HG03457 (cell line): ENCODE data around the gene B9D1.

Source experiments
- ATAC-seq: cut with Tn5 transposase; IDR thresholded peaks from one replicate; pipeline ENCODE4 v1.9.1; 2021; ENCODE audit warnings: moderate number of reproducible peaks; ENCODE audit not compliant: unreplicated experiment

B9D1 gene

DNA sequence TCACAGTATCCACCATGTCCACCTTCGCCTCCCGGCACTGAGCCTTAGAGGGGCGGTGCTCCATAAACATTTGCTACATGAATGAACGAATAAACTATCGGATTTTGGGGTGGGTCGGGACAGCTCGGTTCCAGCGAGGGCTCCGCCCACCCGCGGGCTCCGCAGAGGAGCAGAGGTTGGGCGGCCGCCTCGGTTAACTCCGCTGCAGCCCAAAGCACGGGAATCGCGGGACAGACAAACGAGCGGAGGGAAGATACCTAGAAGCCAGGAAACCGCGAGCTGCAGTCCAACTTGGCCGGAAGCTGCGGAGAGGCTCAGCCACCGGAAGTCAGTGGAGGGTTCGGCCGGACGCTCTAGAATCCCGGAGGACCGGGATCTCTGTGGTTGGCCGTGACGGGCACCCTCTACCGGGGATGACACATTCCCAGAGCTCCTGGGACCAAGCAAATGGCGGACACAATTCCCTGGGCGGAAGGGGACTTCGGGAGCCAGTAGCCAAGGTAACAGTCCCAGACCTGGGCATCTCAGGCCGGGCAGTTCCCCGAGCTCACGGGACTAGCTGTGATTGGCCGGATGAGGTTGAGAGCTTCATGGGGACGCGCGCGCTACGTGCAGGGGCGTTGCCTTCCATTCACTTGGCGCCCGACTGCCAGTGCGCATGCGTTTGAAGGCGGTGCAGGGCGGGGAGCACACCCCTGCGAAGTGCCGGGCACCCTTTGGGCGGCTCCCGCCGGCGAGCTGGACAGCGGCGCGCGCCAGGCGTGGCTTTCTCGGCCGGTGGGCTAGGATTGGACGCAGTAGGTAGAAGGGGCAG lies 15.3 kb upstream of the B9D1 start:
- ATAC-seq, result peak; percentile 85

DNA sequence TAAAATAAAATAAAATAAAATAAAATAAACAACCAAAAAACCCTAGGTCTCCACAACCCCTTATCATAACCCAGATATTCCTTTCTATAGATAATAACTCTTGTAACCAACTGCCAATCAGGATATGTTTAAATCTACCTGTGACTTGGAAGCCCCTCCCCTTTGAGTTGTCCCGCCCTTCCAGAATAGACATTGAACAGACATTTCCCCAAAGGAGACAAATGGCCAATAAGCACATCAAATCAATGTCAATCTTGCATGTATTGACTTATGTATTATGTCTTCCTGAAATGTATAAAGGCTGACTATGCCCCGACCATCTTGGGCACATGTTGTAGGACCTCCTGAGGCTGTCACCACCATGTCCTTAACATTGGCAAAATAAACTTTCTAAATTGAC lies 14.3 kb upstream of the B9D1 start:
- ATAC-seq, result no peak

DNA sequence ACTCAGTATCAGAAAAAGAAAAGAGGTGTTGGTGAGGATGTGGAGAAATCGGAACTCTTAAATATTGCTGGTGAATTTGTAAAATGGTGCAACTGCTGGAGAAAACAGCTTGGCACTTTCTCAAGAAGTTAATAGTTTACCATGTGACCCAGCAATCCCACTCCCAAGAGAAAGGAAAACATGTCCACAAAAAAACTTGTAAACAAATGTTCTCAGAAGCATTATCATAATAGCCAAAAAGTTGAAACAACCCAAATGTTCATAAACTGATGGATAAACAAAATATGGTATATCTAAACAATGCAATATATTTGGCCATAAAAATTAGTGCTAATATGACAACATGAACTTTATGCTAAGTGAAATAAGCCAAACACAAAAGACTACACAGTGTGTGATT lies 13.2 kb upstream of the B9D1 start:
- no peak for ATAC-seq

DNA sequence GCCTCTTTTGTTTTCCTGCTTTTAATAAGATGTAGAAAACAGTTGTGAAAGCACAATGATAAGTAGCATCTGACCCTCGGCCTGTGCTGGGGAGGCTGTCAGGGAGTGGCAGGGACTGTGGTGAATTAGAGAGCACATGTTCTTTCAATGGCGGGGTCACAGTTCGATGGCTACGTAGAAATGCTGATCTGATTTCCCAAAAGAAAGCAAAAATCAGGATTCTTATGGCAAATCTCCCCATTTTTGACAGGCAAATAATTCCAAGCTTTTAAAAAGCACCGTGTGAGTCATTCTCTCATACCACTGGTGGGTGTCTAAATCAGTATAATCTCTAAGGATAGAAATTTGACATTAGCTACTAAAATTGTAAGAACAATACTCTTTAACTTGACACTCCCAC lies 11.6 kb upstream of the B9D1 start:
- ATAC-seq, result no peak

DNA sequence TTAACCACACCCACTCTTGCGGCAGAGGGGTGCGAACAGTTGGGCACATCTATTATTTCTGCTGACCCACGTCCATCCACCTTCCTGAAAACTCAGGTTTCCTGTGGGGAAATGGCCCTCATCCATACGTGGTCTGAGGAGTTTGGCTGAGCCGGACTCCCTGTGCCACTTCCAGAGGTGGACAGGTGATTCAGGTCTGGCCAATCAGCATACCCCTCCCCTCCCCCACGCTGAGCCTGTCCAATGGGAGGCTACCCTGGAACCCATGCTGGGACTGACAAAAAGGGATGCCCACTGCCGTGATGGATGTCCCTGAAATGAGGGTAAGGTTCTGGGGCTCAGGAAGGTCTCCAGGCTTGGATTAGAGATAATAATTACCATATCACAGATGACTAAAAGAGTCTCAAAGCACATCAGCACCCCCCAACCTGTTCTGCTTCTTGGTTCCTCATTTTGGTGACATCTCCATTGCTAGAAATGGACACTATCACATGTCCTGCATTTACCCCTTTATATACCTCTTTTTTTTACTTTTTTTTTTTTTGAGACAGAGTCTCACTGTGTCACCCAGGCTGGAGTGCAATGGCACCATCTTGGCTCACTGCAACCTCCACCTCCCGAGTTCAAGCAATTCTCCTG lies 10.5 kb upstream of the B9D1 start:
- no peak for ATAC-seq

DNA sequence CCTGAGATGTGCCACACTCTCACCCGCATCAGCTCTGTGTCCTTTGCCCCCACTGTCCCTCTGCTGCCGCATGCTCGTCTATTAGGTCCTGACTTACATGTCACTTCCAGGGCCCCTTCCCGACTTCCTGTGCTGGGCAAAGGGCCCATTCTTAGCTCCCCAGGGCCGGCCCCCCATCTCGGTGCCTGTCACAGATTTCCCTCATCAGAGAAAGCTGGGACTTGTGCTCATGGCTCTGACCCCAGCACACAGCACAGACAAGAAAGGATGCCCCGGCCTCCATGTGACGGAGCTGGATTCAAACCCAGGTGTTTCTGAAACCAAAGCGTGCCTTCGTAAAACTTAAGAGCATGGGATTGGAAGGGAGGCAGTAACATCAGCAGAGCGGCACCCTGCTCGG lies 9.9 kb upstream of the B9D1 start:
- no peak for ATAC-seq

DNA sequence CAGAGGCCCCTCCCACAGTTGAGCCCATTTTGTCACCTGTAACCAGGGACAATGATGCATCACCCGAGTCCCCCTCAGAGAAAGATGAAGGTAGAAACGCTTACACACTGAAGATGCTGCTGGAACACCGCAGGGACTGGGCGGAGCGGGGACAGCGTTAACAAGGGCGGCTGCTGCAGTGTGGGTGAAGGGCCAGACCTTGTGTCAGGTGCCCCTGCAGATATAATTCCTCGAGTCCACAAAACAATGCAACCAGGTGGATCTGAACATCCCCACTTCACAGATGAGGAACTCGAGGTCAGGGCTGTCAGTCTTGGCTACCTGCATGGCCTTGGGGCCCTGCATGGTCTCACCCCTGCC lies 9.5 kb upstream of the B9D1 start:
- no peak for ATAC-seq

DNA sequence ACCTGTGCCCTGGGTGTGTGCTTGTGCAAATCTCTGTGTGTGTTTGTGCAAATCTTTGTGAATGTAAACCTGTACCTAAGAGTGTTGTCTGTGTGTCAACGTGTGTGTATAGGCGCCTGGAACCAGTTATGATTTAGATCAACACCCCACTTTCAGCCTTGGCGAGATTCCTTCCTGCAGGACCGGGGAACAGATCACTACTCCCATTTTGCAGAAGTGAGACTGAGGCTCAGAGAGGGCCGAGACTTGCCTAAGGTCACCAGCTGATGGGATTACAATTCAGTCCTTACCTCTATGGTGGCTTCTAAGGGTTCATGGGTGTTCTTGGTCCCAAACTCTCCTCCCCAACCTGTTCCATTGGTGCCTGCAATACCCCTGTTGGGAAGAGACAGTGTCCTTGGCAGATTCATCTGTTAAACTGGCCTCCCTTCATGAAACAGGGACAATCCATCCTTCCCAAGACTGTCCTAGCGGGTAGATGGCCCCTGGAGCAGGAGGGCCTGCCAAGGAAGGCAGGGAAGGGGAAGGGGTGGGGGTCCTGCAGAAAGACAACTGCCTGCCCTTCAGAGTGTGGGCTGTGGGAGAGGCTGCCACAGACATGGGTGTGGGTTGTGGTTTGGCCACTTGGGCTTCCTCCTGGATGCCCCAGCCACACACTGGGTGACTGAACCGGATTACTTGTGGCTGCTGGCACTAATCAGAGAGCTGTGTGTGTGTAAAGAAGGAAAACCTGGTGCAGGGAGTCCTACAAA lies 8.9 kb upstream of the B9D1 start:
- no peak for ATAC-seq

DNA sequence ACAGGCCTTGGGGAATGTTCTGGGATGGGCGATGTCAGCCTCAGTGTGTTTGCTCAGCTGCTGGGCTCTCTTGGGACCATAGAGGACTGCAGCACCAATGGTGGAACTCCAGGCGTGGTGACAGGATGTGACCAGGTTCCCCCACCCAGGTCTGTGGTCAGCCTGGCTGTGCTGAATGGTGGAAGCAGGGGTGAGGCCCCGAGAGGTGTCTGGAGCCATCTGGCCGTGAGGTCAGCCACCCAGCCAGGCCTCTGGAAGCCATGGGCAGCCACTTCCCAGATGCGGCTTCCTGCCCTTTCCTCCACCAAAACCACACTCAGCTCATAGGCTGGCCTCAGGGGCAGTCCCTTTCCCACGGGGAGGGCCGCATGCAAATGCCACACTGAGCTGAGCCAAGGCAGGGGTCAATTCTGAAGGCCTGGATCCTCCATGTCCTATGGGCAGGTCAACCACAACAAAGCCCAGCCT lies 8.0 kb upstream of the B9D1 start:
- ATAC-seq, result peak; percentile 46

DNA sequence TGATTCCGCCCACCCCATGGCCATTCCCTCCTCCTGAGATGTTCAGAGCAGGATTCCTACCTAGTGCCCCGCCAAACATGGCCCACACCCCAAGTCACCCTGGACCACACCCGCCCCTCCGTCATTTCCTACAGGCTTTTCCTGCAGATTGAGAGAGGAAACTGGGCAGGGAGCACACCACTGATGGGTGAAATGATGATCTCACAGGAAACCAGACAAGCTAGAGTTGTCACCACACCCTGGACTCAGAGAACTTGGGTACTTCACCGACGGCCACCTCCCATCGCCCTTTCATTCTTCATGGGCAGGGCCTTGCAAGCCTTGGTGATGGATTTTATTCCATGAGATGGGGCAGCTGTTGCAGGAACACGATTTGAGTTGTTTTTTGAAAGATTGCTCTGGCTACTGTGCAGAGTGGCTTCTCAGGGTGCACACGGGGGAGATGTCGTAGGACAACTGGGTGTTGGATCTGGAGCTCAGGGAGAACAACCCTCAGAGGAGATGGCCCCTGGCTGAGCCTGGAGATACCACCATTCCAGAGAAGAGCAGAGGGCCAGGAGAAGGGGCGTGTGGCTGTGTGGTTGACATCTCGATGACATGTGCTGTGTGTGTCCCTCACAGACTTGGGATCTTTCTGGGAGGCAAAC lies 7.4 kb upstream of the B9D1 start:
- no peak for ATAC-seq

DNA sequence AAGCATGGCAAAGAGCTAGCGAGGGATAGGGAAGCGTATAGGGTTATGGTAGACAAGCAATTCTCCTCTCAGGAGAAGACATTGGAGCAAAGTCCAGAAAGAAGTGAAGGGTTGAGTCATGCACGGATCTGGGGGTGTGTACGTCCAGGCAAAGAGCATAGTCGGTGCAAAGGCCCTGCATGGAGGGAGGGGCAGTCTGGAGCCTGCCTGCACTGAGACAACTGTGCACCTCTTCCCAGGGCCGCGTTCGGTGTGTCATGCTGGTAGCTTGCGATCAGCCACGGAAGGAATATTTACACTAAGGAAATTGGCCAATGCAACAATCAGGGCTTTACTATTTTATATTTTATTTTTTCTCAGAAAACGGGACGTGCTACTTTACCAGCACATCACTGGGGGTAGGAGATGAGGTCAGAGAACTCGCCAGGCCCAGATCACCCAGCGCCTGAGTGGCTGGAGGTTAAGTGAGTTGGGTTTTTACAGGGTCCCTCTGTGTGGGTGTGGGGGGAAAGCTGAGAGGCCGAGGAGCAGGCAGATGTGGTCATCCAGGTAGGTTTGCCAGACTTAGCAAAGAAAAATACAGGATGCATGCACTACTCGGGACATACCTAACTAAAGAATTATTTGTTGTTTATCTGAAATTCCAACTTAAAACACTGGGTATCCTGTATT lies 6.7 kb upstream of the B9D1 start:
- ATAC-seq, result no peak

DNA sequence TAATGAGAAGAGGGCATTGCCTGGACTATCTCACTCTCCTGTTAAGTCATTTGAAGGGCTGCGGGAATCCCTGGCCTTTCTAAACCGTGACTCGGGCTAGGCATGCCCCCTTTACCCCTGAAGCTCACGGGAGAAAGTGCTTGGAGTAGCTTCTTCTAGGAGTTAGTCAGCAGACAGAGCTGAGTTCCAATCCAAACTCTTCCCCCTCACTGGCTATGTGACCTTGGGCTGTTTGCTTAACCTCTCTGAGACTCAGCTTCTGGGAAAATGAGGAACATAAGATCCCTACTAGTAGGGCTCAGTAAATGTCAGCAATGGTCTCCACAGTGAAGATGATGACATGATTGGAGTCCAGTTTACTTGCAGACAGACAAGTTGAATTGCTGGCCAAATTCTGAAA lies 5.7 kb upstream of the B9D1 start:
- ATAC-seq, result no peak

DNA sequence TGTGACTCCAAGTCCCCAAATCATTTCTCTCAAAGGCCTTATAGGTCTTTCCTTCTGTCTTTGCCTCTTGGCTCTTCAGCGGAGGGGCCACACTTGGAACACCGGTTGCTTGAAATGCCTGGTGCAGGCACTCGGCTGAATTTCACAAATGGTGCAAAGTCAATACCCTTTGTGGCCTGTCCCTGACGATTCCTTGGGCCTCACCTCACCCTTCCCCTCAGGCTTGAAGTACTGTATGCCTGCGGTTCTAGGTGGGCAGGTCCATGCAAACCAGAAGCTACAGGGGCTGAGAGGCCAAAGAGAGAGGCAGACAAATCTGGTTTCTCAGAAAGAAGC lies 4.1 kb upstream of the B9D1 start:
- ATAC-seq, result no peak

DNA sequence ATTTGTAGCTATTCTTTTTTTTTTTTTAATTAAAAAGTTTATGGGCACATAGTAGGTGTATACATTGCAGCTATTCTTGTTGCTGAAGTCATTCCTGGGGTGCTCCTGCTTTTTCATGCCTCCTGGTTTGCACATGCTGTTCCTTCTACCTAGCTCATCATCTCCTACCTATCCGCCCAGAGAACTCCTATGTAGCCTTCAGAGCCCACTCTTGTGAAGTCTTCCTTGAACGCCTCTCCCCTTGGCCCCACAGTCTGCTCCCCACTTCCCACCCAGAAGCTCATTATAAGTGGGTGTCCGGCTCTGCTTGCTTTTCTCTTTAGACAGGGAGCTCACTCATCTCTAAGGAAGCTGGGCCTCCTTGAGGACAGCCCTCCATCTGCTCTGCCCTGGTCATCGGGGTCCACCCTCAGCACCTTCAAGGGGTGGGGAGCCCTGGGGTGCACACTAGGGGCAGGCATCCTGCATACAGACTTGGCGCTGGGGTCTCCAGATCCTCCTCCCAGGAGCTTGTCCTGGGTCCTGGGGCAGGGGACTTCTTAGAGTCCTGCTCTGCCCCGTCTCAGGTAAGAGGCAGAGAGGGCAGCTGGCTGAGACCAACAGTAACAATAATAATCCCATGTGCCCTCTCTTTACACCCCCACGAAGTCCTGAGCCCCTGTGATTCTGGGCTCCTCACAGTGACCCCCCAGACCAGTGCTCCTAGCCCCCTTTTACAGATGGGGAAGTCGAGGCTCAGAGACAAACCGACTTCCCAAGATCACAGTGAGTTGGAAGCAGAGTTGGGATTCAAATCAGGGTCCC lies 3.5 kb upstream of the B9D1 start:
- no peak for ATAC-seq

DNA sequence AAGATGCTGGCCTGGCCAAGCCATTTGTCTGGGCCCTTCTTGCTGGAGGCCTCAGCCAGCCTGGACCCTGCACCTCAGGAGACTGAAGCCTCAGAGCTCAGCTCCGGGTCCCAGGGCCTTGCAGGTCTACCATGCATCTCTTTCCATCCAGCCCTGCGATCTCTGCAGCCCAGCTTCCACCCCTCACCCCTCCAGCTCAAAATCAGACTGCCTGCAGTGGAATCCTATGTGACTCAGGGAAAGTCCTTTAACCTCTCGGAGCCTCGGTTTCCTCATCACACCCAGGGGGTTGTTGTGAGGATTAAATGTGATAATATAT lies 2.9 kb upstream of the B9D1 start:
- no peak for ATAC-seq

DNA sequence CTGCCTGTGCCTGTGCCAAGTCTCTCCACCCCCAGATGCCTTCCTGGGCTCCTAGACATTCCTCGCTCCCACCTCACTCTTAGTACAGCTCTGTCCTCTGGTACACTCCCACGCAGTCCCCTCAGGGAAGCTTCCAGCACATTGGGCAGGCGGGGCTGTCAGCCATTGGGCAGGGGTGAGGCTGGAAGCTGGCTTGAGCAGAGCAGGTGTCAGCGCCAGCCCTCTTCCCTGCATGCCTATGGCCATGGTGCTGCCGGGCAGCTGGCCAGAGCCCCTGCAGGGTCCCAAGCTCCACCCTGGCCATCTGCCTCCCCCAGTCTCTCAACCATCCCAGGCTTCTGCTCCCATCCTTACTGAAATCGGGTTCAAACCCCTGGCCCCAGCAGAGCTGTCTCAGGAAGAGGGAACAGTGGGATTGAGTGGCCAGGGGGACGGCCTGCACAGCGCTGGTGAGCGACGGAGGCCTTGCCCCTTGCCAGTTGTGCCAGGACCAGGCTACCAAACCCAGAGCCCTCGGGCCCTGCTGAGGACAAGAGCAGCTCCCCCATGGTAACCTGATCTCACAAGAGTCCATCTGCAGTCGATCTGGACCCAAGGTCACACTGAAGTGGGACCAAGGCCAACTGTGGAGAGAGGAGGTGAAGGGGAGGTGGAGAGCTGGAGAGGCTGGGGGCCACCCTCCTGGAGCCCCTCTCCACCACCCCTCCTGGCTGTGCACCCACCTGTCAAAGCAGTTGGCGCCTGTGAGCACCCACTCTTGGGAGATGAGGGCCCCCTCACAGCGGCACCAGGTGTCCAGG lies 2.4 kb upstream of the B9D1 start:
- ATAC-seq, result no peak

DNA sequence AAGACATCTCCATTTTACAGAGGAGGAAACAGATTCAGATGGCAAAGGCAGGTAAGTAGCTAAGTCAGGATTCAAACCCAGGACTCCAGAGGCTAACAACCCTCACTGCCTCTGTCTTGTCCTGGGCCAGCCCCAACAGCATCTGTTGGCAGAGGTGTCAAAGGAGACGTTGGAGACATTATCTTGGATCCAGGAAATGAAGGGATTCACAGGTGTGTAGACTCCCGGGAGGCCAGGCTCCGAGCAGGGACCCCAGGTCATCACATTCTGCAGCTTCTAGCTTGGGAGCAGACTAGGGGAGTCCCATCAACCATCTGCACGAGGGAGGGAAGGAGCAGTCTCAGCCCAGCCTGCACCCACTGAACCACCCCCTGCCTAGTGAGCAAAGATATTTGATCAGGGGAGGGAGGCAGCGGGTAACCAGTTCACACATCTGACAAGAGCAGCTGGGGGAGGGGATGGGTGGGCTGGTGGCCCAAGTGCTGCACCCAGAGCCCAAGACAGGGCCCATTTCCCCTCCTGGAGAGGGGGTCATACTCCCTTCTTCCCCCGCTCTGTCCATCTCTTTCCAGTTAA lies 1.0 kb upstream of the B9D1 start:
- ATAC-seq, result no peak

DNA sequence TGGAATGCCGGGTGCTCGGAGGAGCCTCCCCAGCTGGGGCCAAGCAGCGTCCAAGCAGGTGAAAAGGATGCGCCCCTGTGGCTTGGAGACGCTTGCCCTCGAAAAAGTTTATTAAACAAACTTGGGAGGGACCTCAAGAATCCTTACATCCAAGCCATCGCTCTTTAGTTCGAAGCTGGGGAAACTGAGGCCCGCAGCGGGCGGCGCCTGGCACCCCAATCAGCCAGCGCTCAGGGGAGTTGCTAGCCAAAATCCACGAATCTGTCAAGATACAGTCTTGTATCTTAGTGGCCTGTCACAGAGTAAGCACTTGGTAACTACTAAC lies 553 bp upstream of the B9D1 start:
- no peak for ATAC-seq

DNA sequence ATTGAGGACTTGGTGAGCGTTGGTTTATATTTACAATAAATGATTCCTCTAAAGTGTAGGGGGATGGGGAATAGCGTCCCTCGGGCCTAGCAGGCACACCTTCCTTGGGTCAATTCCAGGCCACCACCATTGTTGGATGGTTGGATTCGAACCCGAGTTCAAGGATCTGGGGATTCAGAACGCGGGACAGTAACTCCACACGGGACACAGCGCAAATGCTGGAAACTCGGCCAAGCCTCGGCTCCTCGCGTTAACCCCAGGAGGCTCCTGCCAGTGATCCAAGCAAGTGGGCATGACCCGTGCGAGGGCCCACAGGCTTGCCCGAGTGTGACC lies 613 bp downstream of the B9D1 start:
- ATAC-seq, result no peak

DNA sequence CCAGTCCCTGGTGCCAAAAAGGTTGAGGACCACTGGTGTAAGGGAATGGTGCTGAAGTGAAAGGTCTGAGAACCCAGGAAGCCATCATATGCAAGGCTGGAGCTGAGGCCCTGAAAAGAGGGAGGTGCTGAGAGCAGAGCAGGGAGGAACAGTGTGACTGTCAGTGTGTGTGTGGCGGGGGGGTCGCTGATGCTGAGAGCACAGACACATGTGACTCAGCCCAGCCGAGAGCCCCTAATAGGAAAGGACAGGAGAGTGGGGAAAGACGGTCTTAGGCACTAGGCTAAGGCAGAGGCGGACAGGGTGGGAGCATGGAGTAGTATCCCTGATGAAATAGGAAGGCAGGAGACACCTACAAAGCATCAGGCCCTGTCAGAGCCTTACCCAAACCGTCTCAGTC lies 1.2 kb downstream of the B9D1 start:
- ATAC-seq, result no peak
